DLD1 (cell line): ENCODE results near the gene HAUS1.

ENCODE experiments used
- in situ Hi-C: cut with HindIII; loops from 2 replicates; pipeline ENCODE4 v1.10.0; 2017; ENCODE audit warnings: low sequenced_read_pairs

Gene HAUS1

GRCh38 chr18:46104128-46104911 is at the start of gene HAUS1:
Gene HAUS1, plus strand, starts transcription at chr18:46104385. Its CDS starts 27 bp downstream, at chr18:46104412.
- in situ Hi-C loops: no loop called here

GRCh38 chr18:46054956-46055837 is 49.0 kb upstream of the HAUS1 start:
- in situ Hi-C loops: no loop called here

- in situ Hi-C loops: no loop called here
These were observed 48.4 kb upstream of the HAUS1 start for GRCh38 chr18:46055838-46056230.

GRCh38 chr18:46060359-46060841 is 43.8 kb upstream of the HAUS1 start:
- in situ Hi-C loops: no loop called here

GRCh38 chr18:46061387-46061786 is 42.8 kb upstream of the HAUS1 start:
- in situ Hi-C loops: no loop called here

- in situ Hi-C loops: no loop called here
These were observed 42.4 kb upstream of the HAUS1 start for GRCh38 chr18:46061796-46062195.

GRCh38 chr18:46062781-46063180 is 41.4 kb upstream of the HAUS1 start:
- in situ Hi-C loops: no loop called here

GRCh38 chr18:46067438-46068007 is 36.7 kb upstream of the HAUS1 start:
- in situ Hi-C loops: no loop called here

GRCh38 chr18:46068763-46069162 is 35.4 kb upstream of the HAUS1 start:
- in situ Hi-C loops: no loop called here

- in situ Hi-C loops: no loop called here
These were observed 34.7 kb upstream of the HAUS1 start for GRCh38 chr18:46069524-46069923.

GRCh38 chr18:46070232-46070631 is 34.0 kb upstream of the HAUS1 start:
- in situ Hi-C loops: no loop called here

GRCh38 chr18:46070815-46071652 is 33.2 kb upstream of the HAUS1 start:
- in situ Hi-C loops: no loop called here

GRCh38 chr18:46071653-46072375 is 32.4 kb upstream of the HAUS1 start, which contains the start of gene PSTPIP2:
Gene PSTPIP2, minus strand, starts transcription at chr18:46072260. Its CDS starts 72 bp downstream, at chr18:46072188.
- in situ Hi-C loops: no loop called here

GRCh38 chr18:46072376-46072867 is 31.8 kb upstream of the HAUS1 start:
- in situ Hi-C loops: no loop called here

GRCh38 chr18:46072959-46073358 is 31.2 kb upstream of the HAUS1 start:
- in situ Hi-C loops: no loop called here

GRCh38 chr18:46073474-46074331 is 30.5 kb upstream of the HAUS1 start:
- in situ Hi-C loops: no loop called here

GRCh38 chr18:46079336-46079735 is 24.8 kb upstream of the HAUS1 start:
- in situ Hi-C loops: no loop called here

GRCh38 chr18:46080156-46080555 is 24.0 kb upstream of the HAUS1 start:
- in situ Hi-C loops: no loop called here

- in situ Hi-C loops: no loop called here
These were observed 19.8 kb upstream of the HAUS1 start for GRCh38 chr18:46084431-46084830.
